Measurements from ENCODE around the gene IL6ST.

The IL6ST gene

DNA sequence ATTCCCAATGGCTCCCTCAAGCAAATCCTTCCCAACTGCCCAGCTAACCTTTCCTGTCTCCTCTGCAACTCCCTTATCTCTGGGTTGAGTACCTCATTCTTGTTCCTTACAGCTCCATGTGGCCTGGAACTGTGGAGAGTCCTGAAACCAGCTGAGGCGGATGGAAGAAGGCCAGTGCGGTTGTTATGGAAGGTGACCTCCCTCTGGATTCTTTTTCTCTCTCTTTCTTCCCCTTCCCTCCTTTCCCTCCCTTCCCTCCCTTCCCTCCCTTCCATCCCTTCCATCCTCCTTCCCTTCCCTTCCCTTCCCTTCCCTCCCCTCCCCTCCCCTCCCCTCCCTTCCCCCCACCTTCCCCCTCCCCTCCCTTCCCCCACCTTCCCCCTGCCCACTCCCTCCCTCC lies 98.5 kb downstream of the IL6ST start:
- no peak for DNase-seq (ENCODE audit: low spot score)

DNA sequence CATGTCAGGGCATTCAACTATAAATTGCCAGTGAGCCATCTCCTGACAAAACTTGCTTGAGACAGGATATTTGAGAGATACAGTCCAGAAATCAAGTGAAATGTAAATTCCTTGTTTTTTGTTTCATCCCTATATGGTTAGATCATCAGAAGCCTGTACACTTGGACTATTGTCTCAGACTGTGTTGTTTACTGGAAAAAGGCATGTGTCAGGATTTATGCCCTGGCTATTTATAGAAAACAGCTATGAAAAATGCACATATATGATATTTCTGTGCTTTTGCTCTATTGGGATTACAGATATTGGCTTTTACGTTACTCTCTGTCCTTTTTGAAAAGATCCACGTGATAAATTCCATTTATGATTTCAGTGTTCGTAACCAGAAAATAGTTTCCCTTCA lies 99.4 kb downstream of the IL6ST start:
- DNase-seq (ENCODE audit: low spot score) = no peak

DNA sequence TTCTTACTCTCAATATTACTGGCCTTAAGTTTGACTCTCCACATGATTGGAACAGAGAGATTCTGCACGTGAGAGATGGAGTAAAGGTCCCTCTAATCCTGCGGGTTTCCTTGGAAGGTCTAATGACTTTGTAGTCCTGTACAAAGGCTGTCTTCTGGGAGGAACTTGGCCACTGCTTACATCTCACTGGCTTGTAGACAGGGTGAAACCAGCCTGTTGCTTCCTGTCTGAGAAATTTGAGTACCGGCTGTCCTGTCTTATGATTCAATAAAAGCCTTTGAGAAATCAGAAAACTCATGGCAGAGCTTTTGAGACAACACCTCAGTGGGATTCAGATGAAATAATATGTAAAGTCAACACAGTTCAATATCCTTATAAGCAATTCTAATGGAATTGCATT lies 100.6 kb downstream of the IL6ST start:
- DNase-seq (ENCODE audit: low spot score) = peak; percentile 39

DNA sequence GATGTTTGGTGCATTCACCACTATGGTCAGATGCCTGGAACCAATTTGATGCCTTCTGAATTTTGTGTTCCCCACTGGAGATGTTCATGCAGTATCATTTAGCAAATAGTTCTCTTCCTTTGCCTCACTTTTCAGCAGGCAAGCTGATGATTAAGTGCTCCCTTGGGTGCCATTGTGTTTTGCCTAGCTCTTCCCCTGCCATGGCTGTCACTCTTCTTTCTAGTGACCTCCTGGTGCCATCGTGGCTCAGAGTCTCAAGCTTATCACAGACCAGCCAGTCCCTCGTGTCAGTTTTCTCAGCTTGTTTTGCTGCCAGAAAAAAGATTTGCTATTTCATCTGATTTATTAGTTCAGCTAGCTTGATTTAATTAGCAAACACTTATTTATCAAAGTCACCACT lies 102.3 kb downstream of the IL6ST start:
- no peak for DNase-seq (ENCODE audit: low spot score)

DNA sequence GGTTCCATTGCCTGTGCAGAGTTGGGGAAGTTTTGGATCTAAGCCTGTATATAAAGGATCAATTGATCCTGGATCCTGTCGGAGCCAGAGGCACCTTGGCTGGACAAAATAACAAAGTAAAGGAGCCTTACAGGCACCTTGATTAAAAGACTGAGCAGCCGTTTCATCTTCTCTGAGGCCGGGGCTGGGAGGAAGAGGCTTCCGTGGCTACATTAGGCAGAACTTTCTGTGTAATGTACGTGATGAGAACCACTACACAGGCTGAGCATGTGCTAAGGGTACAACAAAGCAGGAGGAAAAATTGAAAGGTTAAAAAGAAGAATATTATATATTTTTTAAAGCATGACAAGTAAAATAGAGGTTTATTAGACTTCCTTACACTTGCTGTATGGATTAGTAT lies 106.6 kb downstream of the IL6ST start:
- no peak for DNase-seq (ENCODE audit: low spot score)

DNA sequence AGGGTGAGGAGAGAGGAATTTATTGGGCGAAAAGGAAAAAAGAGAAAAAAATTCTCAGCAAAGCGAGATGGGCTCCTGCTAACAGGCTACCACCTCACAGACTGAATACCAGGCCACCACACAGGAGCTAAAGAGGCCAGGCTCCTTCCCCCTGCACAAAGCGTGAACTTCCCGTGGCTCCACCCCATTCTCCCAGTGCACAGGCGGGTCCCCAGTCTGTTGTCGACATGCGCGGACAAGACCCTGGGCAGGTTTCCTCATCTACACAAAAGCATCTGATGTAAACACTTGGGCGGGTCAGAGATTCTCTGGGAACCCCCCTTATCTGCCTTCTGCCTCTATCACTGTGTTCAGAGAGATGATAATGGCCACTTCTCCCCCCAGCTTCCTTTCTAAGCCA lies 109.4 kb downstream of the IL6ST start:
- DNase-seq (ENCODE audit: low spot score) = no peak
